ENCODE data around the gene MARCHF7.

The MARCHF7 gene

DNA sequence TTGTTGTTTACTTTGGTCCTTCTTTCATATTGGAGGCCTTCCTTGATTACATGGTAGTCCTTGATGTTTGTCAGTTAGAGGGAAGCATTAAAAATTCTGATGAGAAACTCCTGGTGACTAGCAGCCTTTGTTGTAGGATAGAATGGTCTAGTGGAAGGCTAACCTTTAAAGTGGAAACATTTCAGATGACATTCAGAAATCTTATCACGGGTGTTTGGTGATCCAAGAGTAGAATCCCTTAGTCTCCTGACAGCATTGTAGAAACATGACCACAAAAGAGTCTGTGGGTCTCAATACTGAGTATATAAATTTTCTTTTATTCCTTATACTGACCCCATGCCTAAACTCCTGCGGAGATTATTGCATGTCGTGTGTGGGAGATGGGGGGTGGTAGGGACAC is 13.4 kb downstream of the MARCHF7 start:
- TF ChIP-seq TOX (CRISPR knock-in tag; IDR thresholded peaks at IDR 0.05; ENCODE audit: borderline replicate concordance) = no peak
- no peak for TF ChIP-seq CREB5 (CRISPR knock-in tag; IDR thresholded peaks at IDR 0.05; ENCODE audit: low read depth)
- TF ChIP-seq ESRRG (CRISPR knock-in tag; IDR thresholded peaks at IDR 0.05) = no peak
- no peak for TF ChIP-seq ZNF565 (CRISPR knock-in tag; conservative IDR thresholded peaks at IDR 0.05; ENCODE audit: low read depth)
- no peak for TF ChIP-seq ZNF8 (CRISPR knock-in tag; IDR thresholded peaks at IDR 0.05)
- TF ChIP-seq ZFP30 (CRISPR knock-in tag; IDR thresholded peaks at IDR 0.05) = no peak
- no peak for TF ChIP-seq RARB (CRISPR knock-in tag; IDR thresholded peaks at IDR 0.05)
- TF ChIP-seq SNAI2 (CRISPR knock-in tag; IDR thresholded peaks at IDR 0.05) = no peak
- TF ChIP-seq ZNF70 (CRISPR knock-in tag; IDR thresholded peaks at IDR 0.05) = no peak
- no peak for ATAC-seq

- TF ChIP-seq ZC3H10 (CRISPR knock-in tag; IDR thresholded peaks at IDR 0.05) (no peak), ESRRG (CRISPR knock-in tag; IDR thresholded peaks at IDR 0.05) (no peak), GLIS3 (CRISPR knock-in tag; IDR thresholded peaks at IDR 0.05) (no peak), TOX (CRISPR knock-in tag; IDR thresholded peaks at IDR 0.05; ENCODE audit: borderline replicate concordance) (no peak), CREB5 (CRISPR knock-in tag; IDR thresholded peaks at IDR 0.05; ENCODE audit: low read depth) (no peak), ZFP30 (CRISPR knock-in tag; IDR thresholded peaks at IDR 0.05) (no peak), SNAI2 (CRISPR knock-in tag; IDR thresholded peaks at IDR 0.05) (no peak), POU6F1 (CRISPR knock-in tag; IDR thresholded peaks at IDR 0.05; ENCODE audit: borderline replicate concordance, low read depth) (no peak), ZFP3 (CRISPR knock-in tag; IDR thresholded peaks at IDR 0.05) (no peak), RARB (CRISPR knock-in tag; IDR thresholded peaks at IDR 0.05) (no peak), PPARA (CRISPR knock-in tag; IDR thresholded peaks at IDR 0.05; ENCODE audit: borderline replicate concordance) (no peak), ARNTL (CRISPR knock-in tag; IDR thresholded peaks at IDR 0.05; ENCODE audit: borderline replicate concordance, low read depth) (no peak), OSR1 (CRISPR knock-in tag; IDR thresholded peaks at IDR 0.05) (no peak), ISL1 (CRISPR knock-in tag; IDR thresholded peaks at IDR 0.05) (no peak), ZNF8 (CRISPR knock-in tag; IDR thresholded peaks at IDR 0.05) (no peak), TCF4 (CRISPR knock-in tag; IDR thresholded peaks at IDR 0.05; ENCODE audit: borderline replicate concordance) (no peak), ZNF565 (CRISPR knock-in tag; conservative IDR thresholded peaks at IDR 0.05; ENCODE audit: low read depth) (no peak), ZNF70 (CRISPR knock-in tag; IDR thresholded peaks at IDR 0.05) (no peak), CSDC2 (CRISPR knock-in tag; IDR thresholded peaks at IDR 0.05) (no peak)
- TF ChIP-seq, protein P1, sequence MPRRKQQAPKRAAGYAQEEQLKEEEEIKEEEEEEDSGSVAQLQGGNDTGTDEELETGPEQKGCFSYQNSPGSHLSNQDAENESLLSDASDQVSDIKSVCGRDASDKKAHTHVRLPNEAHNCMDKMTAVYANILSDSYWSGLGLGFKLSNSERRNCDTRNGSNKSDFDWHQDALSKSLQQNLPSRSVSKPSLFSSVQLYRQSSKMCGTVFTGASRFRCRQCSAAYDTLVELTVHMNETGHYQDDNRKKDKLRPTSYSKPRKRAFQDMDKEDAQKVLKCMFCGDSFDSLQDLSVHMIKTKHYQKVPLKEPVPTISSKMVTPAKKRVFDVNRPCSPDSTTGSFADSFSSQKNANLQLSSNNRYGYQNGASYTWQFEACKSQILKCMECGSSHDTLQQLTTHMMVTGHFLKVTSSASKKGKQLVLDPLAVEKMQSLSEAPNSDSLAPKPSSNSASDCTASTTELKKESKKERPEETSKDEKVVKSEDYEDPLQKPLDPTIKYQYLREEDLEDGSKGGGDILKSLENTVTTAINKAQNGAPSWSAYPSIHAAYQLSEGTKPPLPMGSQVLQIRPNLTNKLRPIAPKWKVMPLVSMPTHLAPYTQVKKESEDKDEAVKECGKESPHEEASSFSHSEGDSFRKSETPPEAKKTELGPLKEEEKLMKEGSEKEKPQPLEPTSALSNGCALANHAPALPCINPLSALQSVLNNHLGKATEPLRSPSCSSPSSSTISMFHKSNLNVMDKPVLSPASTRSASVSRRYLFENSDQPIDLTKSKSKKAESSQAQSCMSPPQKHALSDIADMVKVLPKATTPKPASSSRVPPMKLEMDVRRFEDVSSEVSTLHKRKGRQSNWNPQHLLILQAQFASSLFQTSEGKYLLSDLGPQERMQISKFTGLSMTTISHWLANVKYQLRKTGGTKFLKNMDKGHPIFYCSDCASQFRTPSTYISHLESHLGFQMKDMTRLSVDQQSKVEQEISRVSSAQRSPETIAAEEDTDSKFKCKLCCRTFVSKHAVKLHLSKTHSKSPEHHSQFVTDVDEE (CRISPR knock-in tag; IDR thresholded peaks at IDR 0.05) = no peak
- no peak for ATAC-seq
Measured at GRCh38 chr2:159728629-159729028, 16.3 kb downstream of the MARCHF7 start.

DNA sequence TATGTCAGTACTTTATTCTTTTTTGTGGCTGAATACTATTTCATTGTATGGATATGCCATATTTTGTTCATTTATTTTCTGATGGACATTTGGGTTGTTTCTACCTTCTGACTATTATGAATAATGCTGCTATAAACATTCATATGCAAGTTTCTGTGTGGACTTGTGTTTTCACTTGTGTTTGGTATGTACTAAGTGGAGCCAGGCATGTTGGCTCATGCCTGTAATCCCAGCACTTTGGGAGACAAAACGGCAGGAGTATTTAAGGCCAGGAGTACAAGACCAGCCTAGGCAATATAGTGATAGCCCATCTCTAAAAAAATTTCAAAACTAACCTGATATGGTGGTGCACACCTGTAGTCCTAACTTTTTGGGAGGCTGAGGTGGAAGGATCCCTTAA is 23.3 kb downstream of the MARCHF7 start:
- no peak for ATAC-seq
- TF ChIP-seq ESRRG (CRISPR knock-in tag; IDR thresholded peaks at IDR 0.05) = no peak
- no peak for TF ChIP-seq OSR1 (CRISPR knock-in tag; IDR thresholded peaks at IDR 0.05)

- TF ChIP-seq TOX (CRISPR knock-in tag; IDR thresholded peaks at IDR 0.05; ENCODE audit: borderline replicate concordance) (no peak), ZC3H10 (CRISPR knock-in tag; IDR thresholded peaks at IDR 0.05) (no peak), CREB5 (CRISPR knock-in tag; IDR thresholded peaks at IDR 0.05; ENCODE audit: low read depth) (no peak), GLIS3 (CRISPR knock-in tag; IDR thresholded peaks at IDR 0.05) (no peak), PPARA (CRISPR knock-in tag; IDR thresholded peaks at IDR 0.05; ENCODE audit: borderline replicate concordance) (no peak), CSDC2 (CRISPR knock-in tag; IDR thresholded peaks at IDR 0.05) (no peak), OSR1 (CRISPR knock-in tag; IDR thresholded peaks at IDR 0.05) (no peak), ZFP3 (CRISPR knock-in tag; IDR thresholded peaks at IDR 0.05) (no peak), ARNTL (CRISPR knock-in tag; IDR thresholded peaks at IDR 0.05; ENCODE audit: borderline replicate concordance, low read depth) (no peak), ZNF565 (CRISPR knock-in tag; conservative IDR thresholded peaks at IDR 0.05; ENCODE audit: low read depth) (no peak), ZNF8 (CRISPR knock-in tag; IDR thresholded peaks at IDR 0.05) (no peak), ZFP30 (CRISPR knock-in tag; IDR thresholded peaks at IDR 0.05) (no peak), RARB (CRISPR knock-in tag; IDR thresholded peaks at IDR 0.05) (no peak)
- ATAC-seq = no peak
Measured at GRCh38 chr2:159736048-159736447, 23.7 kb downstream of the MARCHF7 start.
